Subcutaneous preadipocyte (primary cell): ENCODE data around the gene JCAD. TPM values are rescaled to one million over a fixed set of nuclear protein-coding genes. Genes with fewer than 3 reads are reported as not detected.

Experiments used
- total RNA-seq: library from RNA; depleted of rRNA; stranded (reverse); fragments of >200 nt; gene quantifications from 2 replicates; pipeline ENCODE4 v1.2.3, GENCODE V29; 2012

Gene JCAD, protein sequence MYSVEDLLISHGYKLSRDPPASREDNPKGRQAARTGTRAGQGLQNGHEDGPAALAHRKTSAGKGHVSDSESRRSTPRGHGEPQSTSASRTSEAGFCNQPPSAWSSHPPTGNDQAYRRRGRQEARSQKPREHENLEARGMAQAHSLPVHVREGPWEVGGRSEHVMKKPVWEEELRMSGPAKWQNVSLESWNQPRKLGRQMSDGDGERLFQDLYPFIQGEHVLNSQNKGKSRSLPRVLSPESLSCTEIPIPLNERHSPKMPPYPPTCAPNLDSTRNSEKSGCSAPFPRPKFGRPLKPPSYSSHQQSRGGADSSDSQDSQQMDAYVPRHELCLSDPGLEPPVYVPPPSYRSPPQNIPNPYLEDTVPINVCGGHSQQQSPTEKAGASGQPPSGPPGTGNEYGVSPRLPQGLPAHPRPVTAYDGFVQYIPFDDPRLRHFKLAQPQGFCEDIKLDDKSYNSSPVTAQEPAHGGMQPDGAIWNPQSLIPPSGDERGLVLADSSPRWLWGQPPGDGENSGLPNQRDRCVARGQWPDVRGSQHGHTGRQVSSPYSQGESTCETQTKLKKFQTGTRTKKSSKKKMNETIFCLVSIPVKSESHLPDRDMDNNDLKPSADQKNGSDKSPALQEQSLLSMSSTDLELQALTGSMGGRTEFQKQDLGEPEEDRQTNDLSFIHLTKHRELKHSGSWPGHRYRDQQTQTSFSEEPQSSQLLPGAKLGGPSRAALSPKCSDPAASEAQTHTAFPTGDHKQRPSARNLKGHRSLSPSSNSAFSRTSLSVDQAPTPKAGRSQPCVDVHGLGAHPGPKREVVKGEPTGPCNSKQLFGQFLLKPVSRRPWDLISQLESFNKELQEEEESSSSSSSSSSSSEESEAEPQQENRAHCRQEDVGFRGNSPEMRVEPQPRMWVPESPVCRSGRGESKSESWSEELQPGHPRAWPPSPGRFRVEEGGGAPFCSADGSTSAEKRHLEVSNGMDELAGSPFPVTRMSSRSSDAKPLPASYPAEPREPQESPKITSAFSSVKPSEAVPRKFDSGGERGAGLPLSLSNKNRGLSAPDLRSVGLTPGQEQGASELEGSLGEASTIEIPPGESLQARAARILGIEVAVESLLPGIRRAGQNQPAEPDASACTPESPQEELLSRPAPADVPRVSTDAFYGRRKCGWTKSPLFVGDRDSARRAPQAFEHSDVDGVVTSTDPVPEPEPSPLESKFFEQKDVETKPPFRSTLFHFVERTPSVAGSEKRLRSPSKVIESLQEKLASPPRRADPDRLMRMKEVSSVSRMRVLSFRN (N-terminal part only)
- 2.7 and 5.5 TPM in 2 replicates for total RNA-seq

GRCh38 chr10:30059209-30060107 is at the start of gene JCAD:
TSS of gene JCAD (minus strand) at chr10:30059586. CDS start at chr10:30047812, 11,774 bp downstream.

